VCaP (cell line): ENCODE results near the gene TUSC2.

ENCODE experiments used
- H3K27ac ChIP-seq: fragments of 450-650 bp; 2 replicates; pipeline ENCODE4 v1.5.1; 2017
- CTCF ChIP-seq: fragments of 450-650 bp; conservative IDR thresholded peaks from 2 replicates; pipeline ENCODE4 v1.5.1; 2017; ENCODE audit warnings: mild to moderate bottlenecking, moderate library complexity

Gene TUSC2

DNA sequence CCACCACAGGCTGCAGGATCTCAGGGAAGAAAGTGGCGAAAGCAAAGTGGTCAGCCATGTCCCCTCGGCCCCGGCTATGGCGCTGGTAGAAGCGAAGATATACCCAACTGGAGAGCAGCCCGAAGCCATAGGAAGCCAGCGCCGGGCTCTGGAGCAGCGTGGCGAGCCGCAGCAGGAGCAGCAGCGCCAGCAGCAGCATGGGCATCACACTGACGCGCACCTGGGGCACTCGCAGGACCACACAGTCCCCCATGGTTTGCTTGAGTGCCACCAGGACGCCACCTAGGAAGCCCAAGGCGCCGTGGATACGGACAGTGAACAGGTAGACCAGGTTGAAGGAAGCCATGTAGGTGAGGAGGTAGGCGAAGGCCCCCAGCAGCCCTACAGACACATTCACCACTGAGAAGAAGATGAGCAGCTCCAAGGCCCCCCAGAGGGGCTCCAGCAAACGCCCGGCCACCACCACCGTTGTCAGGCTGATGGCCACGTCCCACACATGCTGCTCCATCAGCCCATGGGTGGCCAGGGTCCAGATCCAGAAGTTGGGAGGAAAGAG is 30.4 kb upstream of the TUSC2 start:
- H3K27ac ChIP-seq: peak overlapping the region; percentile 94
- TF ChIP-seq CTCF: no peak

DNA sequence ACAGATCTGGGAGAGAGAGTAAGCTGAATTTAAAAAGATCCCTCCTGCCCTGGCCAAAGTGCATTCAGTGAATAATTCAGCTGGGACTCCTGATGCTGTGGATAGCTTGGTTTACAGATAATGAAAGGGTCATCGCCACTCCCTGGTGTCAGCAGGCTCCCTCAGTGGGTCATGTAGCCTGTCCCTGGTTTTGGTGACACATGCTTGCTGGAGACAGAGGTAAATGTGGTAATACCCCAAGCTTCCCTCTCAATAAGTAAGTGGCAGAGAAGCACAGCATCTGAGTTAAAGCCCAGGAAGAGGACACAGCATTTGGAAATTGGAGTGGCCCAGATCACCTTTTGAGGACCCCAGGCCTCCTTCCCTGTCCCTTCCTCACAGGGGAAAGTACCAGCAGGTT is 29.5 kb upstream of the TUSC2 start:
- no peak for TF ChIP-seq CTCF

DNA sequence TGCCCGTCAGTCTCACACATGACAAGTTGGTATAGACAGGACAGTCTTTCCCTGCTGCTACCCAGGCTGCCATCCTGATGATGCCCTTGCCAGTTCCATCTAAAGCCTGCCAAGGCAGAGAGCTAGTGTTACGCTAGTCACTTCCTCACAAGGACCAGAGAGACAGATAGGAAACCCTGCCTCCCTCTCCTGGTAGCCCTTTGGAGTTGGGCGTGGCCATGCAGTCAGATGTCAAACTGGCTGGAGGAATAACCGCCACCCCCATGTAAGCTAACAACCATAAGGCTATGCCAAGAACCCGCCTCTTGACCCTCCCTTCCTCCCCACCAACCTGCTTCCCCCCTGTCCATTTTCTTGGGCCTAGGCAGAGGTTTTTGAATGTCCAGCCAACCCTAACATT is 28.5 kb upstream of the TUSC2 start:
- 0 out of 2 replicates have a peak, but pooled peaks have one; percentile 2 for TF ChIP-seq CTCF
- peak overlapping the region; percentile 94; the same call in 1 of the 2 replicates for H3K27ac ChIP-seq

More for the DNA sequence above, 29.5 kb upstream of the TUSC2 start:
- H3K27ac ChIP-seq: peak overlapping the region; percentile 94

GRCh38 chr3:50355829-50356552 is 28.0 kb upstream of the TUSC2 start:
- 0 out of 2 replicates have a peak, but pooled peaks have one; percentile 10 for TF ChIP-seq CTCF
- H3K27ac ChIP-seq: peak overlapping the region; percentile 94; the same call in 1 of the 2 replicates

- H3K27ac ChIP-seq: no peak overlapping the region; the same call in 1 of the 2 replicates
- TF ChIP-seq CTCF: no peak
Observed at GRCh38 chr3:50354850-50355249, 26.8 kb upstream of the TUSC2 start.

GRCh38 chr3:50354186-50354764 is 26.3 kb upstream of the TUSC2 start:
- peak overlapping the region; percentile 91; the same call in 1 of the 2 replicates for H3K27ac ChIP-seq
- TF ChIP-seq CTCF: no peak

- peak overlapping the region; percentile 91; the same call in 1 of the 2 replicates for H3K27ac ChIP-seq
- TF ChIP-seq CTCF: no peak
Observed at GRCh38 chr3:50353245-50354004, 25.4 kb upstream of the TUSC2 start.
